GM21447 (cell line): Measurements from ENCODE around the gene NEO1.
"Not testable (repeated sequence)": the region's sequence is repeated elsewhere in the genome, so short reads cannot be mapped to it uniquely, and the experiment has no call there.

ENCODE experiments used
- ATAC-seq: cut with Tn5 transposase; IDR thresholded peaks from one replicate; pipeline ENCODE4 v1.9.1; 2021; ENCODE audit not compliant: unreplicated experiment

Gene NEO1

DNA sequence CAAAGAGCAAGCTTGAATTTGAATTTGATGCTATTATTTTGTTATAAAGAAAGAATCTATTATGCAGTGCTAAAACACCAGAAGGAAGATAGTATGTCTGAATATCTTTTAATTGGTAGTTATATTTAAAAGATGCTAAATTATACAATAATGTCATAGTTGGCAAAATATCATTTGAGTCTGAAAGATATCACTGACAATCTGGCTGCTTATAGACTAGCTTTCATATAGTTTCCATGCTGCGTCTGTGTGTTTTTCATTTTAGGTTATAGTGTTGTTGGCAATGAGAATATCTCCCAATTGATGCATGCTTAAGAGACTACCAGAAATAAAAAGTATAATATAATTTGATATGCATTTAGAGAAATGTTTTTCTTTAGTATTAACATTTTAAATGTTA, 142.9 kb downstream of the NEO1 start:
- ATAC-seq = no peak

DNA sequence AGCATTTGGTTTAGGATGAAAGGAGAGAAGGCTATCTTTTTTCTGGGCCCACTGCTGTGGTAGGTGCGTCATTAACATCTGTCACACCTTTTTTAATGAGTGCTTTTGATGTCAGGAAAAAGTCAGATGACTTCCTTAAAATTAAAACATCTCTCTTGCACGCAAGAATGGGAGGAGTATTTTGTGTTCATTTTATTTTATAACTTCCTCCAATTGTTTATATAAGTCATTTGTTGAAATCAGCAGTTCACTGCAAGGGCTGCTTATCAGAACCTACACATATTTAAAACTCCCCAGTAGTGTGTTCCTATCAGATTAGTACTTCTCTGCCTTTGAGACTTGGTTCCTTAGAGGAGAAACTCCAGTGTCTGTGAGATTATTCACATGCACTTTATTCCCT, 143.8 kb downstream of the NEO1 start:
- ATAC-seq = no peak

DNA sequence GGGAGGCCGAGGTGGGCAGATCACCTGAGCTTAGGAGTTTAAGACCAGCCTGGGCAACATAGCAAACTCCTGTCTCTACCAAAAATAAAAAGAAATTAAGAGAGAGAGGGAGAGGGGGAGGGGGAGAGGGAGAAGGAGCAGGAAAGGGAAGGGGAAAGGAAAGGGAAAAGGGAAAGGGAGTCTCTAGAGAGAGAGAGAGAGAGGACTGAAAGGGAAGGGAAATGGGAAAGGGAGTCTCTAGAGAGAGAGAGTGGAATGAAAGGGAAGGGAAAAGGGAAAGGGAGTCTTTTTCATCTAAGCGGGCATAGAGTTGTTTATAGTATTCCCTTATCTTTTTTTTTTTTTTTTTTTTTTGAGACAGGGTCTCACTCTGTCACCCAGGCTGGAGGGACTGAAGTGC, 148.1 kb downstream of the NEO1 start:
- ATAC-seq = no peak

GRCh38 chr15:73210630-73211029, 158.4 kb downstream of the NEO1 start:
- ATAC-seq = no peak

- no peak for ATAC-seq
These were observed 160.2 kb downstream of the NEO1 start for GRCh38 chr15:73212424-73212823.

- ATAC-seq = not testable (repeated sequence)
These were observed 169.2 kb downstream of the NEO1 start for GRCh38 chr15:73221450-73221849.

DNA sequence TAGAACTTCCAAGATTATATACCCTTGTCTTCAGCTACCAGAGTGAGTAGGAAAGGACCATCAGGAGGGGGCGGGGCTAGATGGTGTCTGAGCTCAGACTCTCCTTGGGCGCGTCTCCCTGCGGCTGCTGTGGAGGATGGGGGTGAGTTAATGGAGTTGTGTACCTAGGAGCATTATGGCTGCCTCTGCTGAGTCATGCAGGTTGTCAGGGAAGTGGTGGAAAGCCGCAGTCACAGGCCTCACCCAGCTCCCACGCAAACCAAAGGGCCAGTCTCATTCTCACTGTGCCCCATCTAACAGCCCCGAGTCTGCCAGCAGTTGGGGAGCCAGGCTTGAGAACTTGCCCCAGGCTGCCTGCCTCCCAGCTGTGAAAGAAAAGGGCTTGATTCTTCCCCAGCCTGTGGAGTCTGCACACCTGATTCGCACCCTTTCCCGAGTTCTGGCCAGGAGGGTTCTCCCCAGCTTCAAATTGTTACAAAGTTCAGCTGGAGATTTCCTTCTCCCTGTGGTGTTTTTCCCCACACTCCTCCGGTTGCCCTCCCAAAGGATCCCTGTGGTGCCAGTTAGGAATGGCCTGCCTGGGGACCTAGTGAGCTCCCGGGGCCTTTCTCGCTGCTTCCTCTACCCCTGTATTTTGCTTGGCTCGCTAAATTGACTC, 173.2 kb downstream of the NEO1 start:
- ATAC-seq = no peak

DNA sequence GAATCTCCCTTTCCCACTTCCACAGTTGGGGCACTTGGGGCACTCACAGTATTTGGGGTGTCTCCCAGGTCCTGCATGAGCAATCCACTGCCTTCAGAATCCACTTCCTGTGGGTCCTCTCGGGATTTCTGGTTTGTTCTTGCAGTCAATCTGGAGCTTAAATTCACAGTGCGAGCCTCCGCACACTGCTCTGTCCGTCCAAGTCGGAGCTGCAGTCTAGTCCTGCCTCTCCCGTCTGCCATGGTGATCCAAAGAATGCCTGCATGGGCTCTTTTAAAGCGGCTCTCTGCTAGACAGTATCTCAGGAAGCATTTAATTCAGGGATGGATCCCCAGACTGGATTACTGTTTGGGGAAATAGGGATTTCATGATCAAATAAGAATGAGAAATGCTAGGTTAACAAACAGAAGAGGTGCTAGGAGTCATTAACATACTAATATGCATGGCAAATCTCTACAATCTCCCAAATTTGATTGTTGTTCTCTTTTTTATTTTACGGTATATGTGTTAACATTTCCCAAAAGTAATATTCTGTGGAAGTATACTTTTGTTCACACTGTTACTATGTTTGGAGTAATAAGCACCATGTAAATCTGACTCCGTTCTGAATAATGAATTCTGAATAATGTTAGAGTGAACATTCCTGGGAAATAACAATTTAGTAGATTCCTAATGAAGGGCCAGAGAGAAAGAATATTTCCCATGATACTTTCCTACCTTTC, 174.0 kb downstream of the NEO1 start:
- no peak for ATAC-seq

GRCh38 chr15:73227433-73228056, 175.3 kb downstream of the NEO1 start:
- no peak for ATAC-seq

DNA sequence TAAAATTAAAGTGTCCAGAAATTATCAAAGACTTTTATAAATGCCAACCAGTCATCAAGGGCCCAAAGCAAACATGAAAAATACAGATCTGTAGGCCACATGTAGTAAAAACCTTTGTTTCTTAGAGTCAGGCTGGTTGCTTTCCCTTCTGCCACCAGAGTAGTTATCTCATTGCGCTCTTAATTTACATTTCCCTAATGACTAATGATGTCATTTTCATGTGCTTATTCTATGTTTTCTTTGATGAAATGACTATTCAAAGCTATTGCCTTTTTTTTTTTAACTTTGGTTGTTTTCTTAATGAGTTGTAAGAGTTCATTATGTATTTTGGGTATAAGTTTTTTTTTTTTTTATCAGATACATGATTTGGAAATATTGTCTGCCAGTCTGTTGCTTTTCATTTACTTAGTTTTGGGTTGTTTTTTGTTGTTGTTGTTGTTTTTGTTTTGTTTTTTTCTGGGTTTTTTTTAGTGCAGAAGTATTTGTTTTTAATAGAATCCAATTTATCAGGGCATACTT, 175.9 kb downstream of the NEO1 start:
- ATAC-seq = no peak

GRCh38 chr15:73231661-73232419, 179.6 kb downstream of the NEO1 start:
- no peak for ATAC-seq

- no peak for ATAC-seq
These were observed 180.5 kb downstream of the NEO1 start for GRCh38 chr15:73232776-73233175.

- no peak for ATAC-seq
These were observed 181.4 kb downstream of the NEO1 start for GRCh38 chr15:73233623-73234022.

DNA sequence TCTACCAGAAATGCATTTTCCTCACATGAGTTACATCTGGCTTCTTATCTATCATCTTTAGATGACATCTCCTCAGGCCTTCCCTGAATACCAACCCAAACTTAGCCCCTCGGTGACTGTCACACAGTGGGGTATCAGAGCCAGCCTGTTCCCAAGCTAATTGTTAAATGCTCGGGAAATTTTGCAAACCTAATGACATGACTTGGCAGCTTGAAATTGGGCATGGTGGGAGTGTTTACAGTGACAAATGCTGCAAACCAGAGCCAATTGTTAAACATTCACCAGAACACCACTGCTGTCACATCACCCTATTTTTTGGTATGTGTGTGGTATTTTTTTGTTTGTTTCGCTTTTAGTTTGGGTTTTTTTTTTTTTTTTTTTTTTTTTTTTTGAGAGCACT, 185.6 kb downstream of the NEO1 start:
- ATAC-seq = no peak

DNA sequence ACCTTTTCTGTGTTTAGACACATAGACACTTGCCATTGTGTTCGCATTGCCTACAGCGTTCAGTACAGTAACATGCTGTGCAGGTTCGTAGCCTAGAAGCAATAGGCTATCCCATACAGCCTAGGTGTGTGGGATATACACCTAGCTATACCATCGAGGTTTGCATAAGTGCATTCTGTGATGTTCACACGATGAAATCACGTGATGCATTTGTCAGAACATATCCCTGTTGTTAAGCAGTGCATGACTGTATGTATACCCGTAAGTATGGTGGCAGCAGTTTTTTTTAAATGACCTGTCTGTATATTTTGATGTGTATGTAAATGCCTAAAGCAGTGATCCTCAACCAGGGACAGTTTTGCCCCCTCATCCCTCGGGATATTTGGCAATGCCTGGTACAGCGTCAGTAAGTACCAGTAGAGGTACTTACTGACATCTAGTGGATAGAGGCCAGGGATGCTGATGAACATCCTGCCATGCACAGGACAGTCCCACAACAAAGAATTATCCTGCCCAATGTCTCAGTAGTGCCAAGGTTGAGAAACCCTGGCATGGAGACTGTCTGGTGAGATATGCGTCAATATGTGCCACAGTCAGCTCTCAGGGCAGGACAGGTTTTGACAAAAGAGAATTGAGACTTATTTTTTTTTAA, 187.4 kb downstream of the NEO1 start:
- ATAC-seq = no peak

DNA sequence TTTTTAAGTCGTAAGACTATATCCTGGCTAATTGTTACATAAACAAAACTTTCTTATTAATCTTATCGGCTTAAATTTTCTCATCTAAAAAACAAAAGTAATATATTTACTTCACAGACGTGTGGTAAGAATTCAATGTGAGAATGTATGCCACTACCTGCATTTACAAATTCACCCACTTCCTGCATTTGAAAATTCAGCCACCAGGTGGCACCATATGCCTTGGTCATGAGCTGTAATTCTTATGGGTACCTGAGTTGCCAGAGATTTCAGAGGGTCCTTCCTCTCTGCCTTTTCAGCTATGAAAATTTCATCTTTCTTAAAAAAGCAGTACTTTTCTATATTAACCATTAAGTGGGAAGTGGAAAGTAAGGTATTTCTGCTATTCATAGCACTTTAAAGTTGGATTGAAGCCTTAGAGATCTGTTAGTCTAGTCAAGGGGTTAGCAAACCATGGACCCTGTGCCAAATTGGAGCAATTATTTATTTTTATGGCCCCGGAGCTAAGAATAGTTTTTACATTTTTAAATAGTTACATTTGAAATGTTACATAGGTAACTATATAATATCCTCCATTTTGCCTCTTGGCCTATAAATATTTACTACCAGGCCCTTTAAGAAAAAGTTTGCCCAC, 188.7 kb downstream of the NEO1 start:
- ATAC-seq = no peak

DNA sequence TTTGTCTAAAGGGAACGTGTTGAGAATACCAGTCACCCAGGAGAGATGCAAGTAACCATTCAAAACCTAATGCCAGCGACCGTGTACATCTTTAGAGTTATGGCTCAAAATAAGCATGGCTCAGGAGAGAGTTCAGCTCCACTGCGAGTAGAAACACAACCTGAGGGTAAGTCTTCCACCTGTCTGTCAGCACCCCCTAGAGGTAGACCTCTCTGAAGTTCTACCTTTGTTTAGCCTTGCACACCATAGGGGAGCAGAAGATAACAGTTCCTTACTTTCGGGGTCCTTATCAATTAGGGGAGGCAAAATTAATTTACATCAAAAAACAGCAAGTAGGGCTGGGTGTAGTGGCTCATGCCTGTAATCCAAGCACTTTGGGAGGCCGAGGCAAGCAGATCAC, 192.1 kb downstream of the NEO1 start:
- no peak for ATAC-seq

DNA sequence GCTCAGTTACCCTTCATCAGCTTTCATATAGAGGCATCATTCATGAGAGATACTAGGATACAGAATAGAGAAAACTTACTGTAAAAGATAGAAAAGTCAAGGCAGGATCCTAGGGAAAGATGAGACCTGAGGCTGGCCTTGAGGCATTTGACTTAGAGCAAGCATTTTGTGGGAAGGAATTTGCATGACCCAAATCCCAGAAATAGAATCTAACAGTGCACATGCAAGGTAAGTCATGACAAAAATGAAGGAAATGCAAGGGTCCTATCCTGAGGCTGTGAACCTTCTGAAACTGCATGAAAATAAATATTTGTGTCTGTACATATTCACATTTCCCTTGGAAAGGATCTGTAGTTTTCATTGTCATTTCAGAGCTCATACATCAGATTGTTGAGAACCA, 194.2 kb downstream of the NEO1 start:
- no peak for ATAC-seq

DNA sequence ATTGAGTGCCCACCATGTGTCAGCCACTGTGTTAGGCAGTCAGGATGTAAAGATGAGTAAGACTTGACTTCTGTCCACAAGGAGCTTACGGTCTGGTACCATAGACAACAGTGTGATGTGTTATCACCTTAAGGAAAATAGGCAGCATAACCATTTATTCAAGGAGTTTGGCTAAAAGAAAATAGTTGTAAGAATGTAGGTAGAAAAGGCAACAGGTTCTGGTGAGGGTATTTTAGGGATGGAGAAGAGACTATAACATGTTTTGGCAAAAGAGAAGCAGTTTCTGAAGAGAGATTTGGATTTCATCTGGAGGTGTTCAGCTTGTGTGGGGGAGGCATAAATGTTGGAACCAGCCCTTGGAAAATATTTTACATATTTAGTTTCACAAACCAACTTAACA, 194.6 kb downstream of the NEO1 start:
- no peak for ATAC-seq

GRCh38 chr15:73247331-73247730, 195.1 kb downstream of the NEO1 start:
- no peak for ATAC-seq
